Measurements from ENCODE around the gene USP40.
A peak's percentile ranks its signal among the peaks of the same experiment; 100 is the strongest.

The USP40 gene

GRCh38 chr2:233556881-233557736, 9.5 kb downstream of the USP40 start:
- no peak for DNase-seq

- DNase-seq = no peak
These were observed 13.2 kb downstream of the USP40 start for GRCh38 chr2:233553366-233553765.

GRCh38 chr2:233551491-233551890, 15.1 kb downstream of the USP40 start:
- DNase-seq = no peak

GRCh38 chr2:233546774-233547173, 19.8 kb downstream of the USP40 start:
- DNase-seq = no peak

GRCh38 chr2:233546101-233546500, 20.5 kb downstream of the USP40 start:
- no peak for DNase-seq

- no peak for DNase-seq
These were observed 22.4 kb downstream of the USP40 start for GRCh38 chr2:233544200-233544610.

- DNase-seq = no peak
These were observed 24.1 kb downstream of the USP40 start for GRCh38 chr2:233542507-233542906.

- no peak for DNase-seq
These were observed 27.8 kb downstream of the USP40 start for GRCh38 chr2:233538741-233539140.

- no peak for DNase-seq
These were observed 31.3 kb downstream of the USP40 start for GRCh38 chr2:233535271-233535670.

GRCh38 chr2:233532971-233533370, 33.6 kb downstream of the USP40 start:
- DNase-seq = no peak

GRCh38 chr2:233531955-233532354, 34.6 kb downstream of the USP40 start:
- DNase-seq = no peak

GRCh38 chr2:233530381-233530780, 36.2 kb downstream of the USP40 start:
- DNase-seq = no peak

- DNase-seq = no peak
These were observed 38.4 kb downstream of the USP40 start for GRCh38 chr2:233528182-233528581.

GRCh38 chr2:233525791-233526190, 40.8 kb downstream of the USP40 start:
- no peak for DNase-seq

GRCh38 chr2:233519787-233520611, 46.6 kb downstream of the USP40 start:
- no peak for DNase-seq

- peak; percentile 19 for DNase-seq
These were observed 52.5 kb downstream of the USP40 start for GRCh38 chr2:233513953-233514655.

GRCh38 chr2:233503947-233504637, 62.5 kb downstream of the USP40 start:
- no peak for DNase-seq

- DNase-seq = no peak
These were observed 63.1 kb downstream of the USP40 start for GRCh38 chr2:233503481-233503880.

- no peak for DNase-seq
These were observed 65.1 kb downstream of the USP40 start for GRCh38 chr2:233501198-233502076.

GRCh38 chr2:233499928-233500327, 66.7 kb downstream of the USP40 start:
- no peak for DNase-seq

- DNase-seq = no peak
These were observed 68.5 kb downstream of the USP40 start for GRCh38 chr2:233498126-233498525.

GRCh38 chr2:233497692-233498091, 68.9 kb downstream of the USP40 start:
- DNase-seq = no peak

All from NCI-H510A (cell line).